ENCODE results near the gene ATXN7. TPM values are rescaled to one million over a fixed set of nuclear protein-coding genes. Genes with fewer than 3 reads are reported as not detected.

ATXN7 gene
- total and polyA plus RNA-seq, 2 of the 13 experiments (the other 11 are each of a cell fraction or from before 2014, with no cell fraction given): 13.8 to 20.0 TPM

DNA sequence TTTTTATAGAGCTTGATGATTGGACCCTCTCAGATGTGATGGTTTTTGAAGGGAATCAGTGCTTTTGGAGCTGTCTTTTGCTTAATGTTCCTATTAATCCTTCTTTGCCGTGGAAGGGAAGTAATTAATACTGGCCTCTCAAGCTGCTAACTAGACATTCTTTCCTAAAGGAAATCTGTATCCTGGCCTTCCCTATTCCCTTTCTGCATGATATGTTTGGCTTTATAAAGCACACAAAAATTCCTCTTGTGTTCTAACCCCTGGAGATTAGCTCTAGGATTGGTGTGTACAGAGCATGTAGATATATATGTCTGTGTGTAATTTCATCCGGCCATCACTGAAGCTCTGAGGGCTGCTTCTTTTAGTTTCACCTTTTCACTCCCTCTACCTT is 6.9 kb downstream of the ATXN7 start:
- no peak for ATAC-seq
- Histone ChIP-seq H2AFZ (ENCODE audit: low read length) (no peak overlapping the region), H3K79me2 (ENCODE audit: insufficient read depth, low read length) (peaks cover 32% of the 10 kb centered on the region), H3K4me2 (ENCODE audit: low read depth, low read length) (no peak overlapping the region), H4K20me1 (ENCODE audit: insufficient read depth, low read length) (no peaks in the 10 kb centered on the region), H3K36me3 (replicated peaks in 1 of 2; ENCODE audit: control insufficient read depth in 1 of 2, insufficient read depth in 2 of 2, low read length in 2 of 2) (no peaks in the 10 kb centered on the region; a peak in 1 of 5 replicates), H3K4me1 (ENCODE audit: insufficient read depth, low read length) (peaks cover 23% of the 10 kb centered on the region), H3K27ac (ENCODE audit: extremely low read length, insufficient read depth, low read length) (no peak overlapping the region), H3K9me3 (ENCODE audit: low read length) (no peaks in the 10 kb centered on the region), H3K27me3 (ENCODE audit: control insufficient read depth in 1 of 2, insufficient read depth in 2 of 2, low read length in 2 of 2) (no peaks in the 10 kb centered on the region), H3K4me3 (replicated peaks in 1 of 3; ENCODE audit: insufficient read depth in 1 of 3, low read depth in 2 of 3, low read length in 3 of 3) (no peak overlapping the region), H3K9ac (ENCODE audit: insufficient read depth, low read depth, low read length) (no peak overlapping the region)
- 95% methylated on average over 2 of the region's 2 CpGs for WGBS (ENCODE audit: low lambda C conversion rate)
- no TSS peak for BruUV-seq (replicated peaks)
- no peak for FAIRE-seq
- in situ Hi-C loops (cut with HindIII; ENCODE audit: extremely low pct_ligation_motif_present, low pct_unique_long_range_greater_than_20kb): no loop called here
- intact Hi-C loops (cut with micrococcal nuclease; ENCODE audit: unreplicated experiment): no loop called here
- POLR2A ChIA-PET: no interaction called here
- no peak for DNase-seq (ENCODE audit: low spot score)
- TF ChIP-seq TAF15 (IDR thresholded peaks at IDR 0.05; ENCODE audit: low read depth, low read length, poor library complexity, severe bottlenecking): no peak
- TF ChIP-seq, protein P1, sequence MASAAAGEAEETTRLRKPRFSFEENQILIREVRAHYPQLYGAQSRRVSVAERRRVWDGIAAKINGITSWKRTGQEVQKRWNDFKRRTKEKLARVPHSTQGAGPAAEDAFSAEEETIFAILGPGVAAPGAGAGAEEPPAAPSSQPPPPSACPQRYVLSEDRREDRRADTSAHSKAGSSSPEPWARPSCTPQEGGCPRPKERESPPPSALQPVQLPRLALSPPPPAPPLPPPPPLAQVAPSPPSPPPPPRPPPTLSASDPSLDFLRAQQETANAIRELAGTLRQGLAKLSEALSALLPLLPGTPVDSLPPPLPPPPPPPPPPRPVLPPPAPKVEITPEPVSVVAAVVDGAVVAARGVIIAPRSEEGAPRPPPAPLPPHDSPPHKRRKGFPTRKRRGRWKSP (CRISPR knock-in tag; IDR thresholded peaks at IDR 0.05): no peak
- no peak for TF ChIP-seq PHF21A (CRISPR knock-in tag; IDR thresholded peaks at IDR 0.05)
- TF ChIP-seq ZKSCAN5 (CRISPR knock-in tag; IDR thresholded peaks at IDR 0.05): no peak
- no peak for TF ChIP-seq SIN3B (IDR thresholded peaks at IDR 0.05; ENCODE audit: low read length)
- TF ChIP-seq ZNF557 (CRISPR knock-in tag; IDR thresholded peaks at IDR 0.05): no peak
- TF ChIP-seq MEIS2 (CRISPR knock-in tag; IDR thresholded peaks at IDR 0.05): no peak
- no peak for TF ChIP-seq POLR2AphosphoS2 (IDR thresholded peaks at IDR 0.05; ENCODE audit: low read depth, low read length)
- CTCF ChIA-PET (ENCODE audit: low intra/inter-chr PET ratio, low total read pairs): no interaction called here

Data from HepG2 (cell line).